ENCODE data around the gene DLG2.

DNA sequence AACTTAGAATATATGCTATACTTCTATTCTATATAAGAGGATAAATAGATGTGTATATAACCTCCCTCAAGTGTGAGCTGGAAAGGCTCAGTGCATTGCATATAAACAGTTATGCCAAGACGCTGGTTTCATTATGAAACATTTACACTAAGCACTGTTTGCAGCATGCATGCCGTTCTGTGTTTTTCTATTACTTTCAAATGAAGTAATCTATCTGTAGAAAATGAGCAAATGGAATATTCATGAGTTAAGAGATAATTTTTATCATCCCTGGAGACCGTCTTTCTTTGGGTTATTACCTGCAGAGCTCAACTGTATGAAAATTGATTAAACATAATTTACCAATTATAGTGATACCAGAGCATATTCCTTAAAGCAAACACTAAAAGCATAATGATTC lies 1415.2 kb downstream of the DLG2 start:
- TF ChIP-seq, protein P1, sequence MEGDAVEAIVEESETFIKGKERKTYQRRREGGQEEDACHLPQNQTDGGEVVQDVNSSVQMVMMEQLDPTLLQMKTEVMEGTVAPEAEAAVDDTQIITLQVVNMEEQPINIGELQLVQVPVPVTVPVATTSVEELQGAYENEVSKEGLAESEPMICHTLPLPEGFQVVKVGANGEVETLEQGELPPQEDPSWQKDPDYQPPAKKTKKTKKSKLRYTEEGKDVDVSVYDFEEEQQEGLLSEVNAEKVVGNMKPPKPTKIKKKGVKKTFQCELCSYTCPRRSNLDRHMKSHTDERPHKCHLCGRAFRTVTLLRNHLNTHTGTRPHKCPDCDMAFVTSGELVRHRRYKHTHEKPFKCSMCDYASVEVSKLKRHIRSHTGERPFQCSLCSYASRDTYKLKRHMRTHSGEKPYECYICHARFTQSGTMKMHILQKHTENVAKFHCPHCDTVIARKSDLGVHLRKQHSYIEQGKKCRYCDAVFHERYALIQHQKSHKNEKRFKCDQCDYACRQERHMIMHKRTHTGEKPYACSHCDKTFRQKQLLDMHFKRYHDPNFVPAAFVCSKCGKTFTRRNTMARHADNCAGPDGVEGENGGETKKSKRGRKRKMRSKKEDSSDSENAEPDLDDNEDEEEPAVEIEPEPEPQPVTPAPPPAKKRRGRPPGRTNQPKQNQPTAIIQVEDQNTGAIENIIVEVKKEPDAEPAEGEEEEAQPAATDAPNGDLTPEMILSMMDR (IDR thresholded peaks at IDR 0.05): no peak
- TF ChIP-seq POLR2A (IDR thresholded peaks at IDR 0.05) (no peak), EP300 (IDR thresholded peaks at IDR 0.05) (no peak)

Measured in suprapubic skin (tissue), 3 donors.